ENCODE data around the gene RGS10.
"Not testable (repeated sequence)": the region's sequence is repeated elsewhere in the genome, so short reads cannot be mapped to it uniquely, and the experiment has no call there.

RGS10 gene

GRCh38 chr10:119466076-119466475 is 76.4 kb downstream of the RGS10 start:
- no peak for DNase-seq

- DNase-seq: no peak
These were observed 77.4 kb downstream of the RGS10 start for GRCh38 chr10:119465085-119465484.

GRCh38 chr10:119463195-119463594 is 79.3 kb downstream of the RGS10 start:
- not testable (repeated sequence) for DNase-seq

- DNase-seq: no peak
These were observed 79.7 kb downstream of the RGS10 start for GRCh38 chr10:119462773-119463172.

- DNase-seq: no peak
These were observed 80.6 kb downstream of the RGS10 start for GRCh38 chr10:119461923-119462322.

GRCh38 chr10:119461380-119461779 is 81.1 kb downstream of the RGS10 start:
- peak; percentile 41 for DNase-seq

GRCh38 chr10:119460369-119461195 is 81.9 kb downstream of the RGS10 start:
- DNase-seq: no peak

GRCh38 chr10:119459681-119460340 is 82.7 kb downstream of the RGS10 start:
- DNase-seq: no peak

GRCh38 chr10:119457966-119458766 is 84.4 kb downstream of the RGS10 start:
- DNase-seq: no peak

- DNase-seq: no peak
These were observed 86.1 kb downstream of the RGS10 start for GRCh38 chr10:119456435-119456810.

- no peak for DNase-seq
These were observed 86.7 kb downstream of the RGS10 start for GRCh38 chr10:119455609-119456434.

- no peak for DNase-seq
These were observed 87.5 kb downstream of the RGS10 start for GRCh38 chr10:119454990-119455389.

GRCh38 chr10:119454316-119454715 is 88.2 kb downstream of the RGS10 start:
- DNase-seq: no peak

GRCh38 chr10:119453313-119453712 is 89.2 kb downstream of the RGS10 start:
- no peak for DNase-seq

GRCh38 chr10:119452396-119452795 is 90.1 kb downstream of the RGS10 start:
- no peak for DNase-seq

- no peak for DNase-seq
These were observed 91.1 kb downstream of the RGS10 start for GRCh38 chr10:119451300-119451896.

GRCh38 chr10:119450606-119451299 is 91.8 kb downstream of the RGS10 start:
- no peak for DNase-seq

All from activated CD4-positive, alpha-beta T cell treated with anti-CD3 and anti-CD28 coated beads, Interleukin-2, amount 50 U/mL, for 16 hours (primary cell).